HFF-Myc (cell line): Measurements from ENCODE around the gene TMEM25.

Experiments used
- DNase-seq: peaks from one replicate; pipeline ENCODE4 v3.0.0-alpha.2; 2011; ENCODE audit warnings: low read depth; ENCODE audit errors: extremely low read depth
- H3K4me3 ChIP-seq: replicated peaks from 2 replicates; pipeline ENCODE4 v1.5.1; 2011; ENCODE audit warnings: low read depth, mild to moderate bottlenecking, control low read depth, low read length
- CTCF ChIP-seq: IDR thresholded peaks from 2 replicates; pipeline ENCODE4 v1.5.1; 2012; ENCODE audit warnings: mild to moderate bottlenecking, low read depth, low read length, control low read depth; ENCODE audit errors: missing control alignments

The TMEM25 gene

DNA sequence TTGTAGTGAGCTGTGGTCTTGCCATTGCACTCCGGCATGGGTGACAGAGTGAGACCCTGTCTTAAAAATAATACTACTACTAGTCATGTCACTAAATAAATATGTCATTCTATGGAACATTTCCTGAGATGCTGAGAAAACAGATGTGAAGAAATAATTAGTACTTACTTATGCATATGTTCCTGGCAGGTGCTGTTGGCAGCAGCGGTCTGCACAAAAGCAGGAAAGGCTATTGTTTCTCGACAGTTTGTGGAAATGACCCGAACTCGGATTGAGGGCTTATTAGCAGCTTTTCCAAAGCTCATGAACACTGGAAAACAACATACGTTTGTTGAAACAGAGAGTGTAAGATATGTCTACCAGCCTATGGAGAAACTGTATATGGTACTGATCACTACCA, 50.1 kb downstream of the TMEM25 start:
- no peak for TF ChIP-seq CTCF
- H3K4me3 ChIP-seq: no peak overlapping the region
- no peak for DNase-seq
